ENCODE data around the gene SLC35B1. TPM values are rescaled to one million over a fixed set of nuclear protein-coding genes. Genes with fewer than 3 reads are reported as not detected.

Gene SLC35B1
- total and polyA plus RNA-seq, 2 of the 4 experiments (the other 2 are of a cell fraction) = 66.4 to 86.2 TPM

GRCh38 chr17:49734515-49735490 is 27.0 kb upstream of the SLC35B1 start:
- CTCF ChIA-PET = no interaction called here
- BruUV-seq (replicated peaks) = no TSS peak
- no peak overlapping the region for H3K4ac ChIP-seq (ENCODE audit: low read depth, low read length)
- H4K8ac ChIP-seq (ENCODE audit: low read depth in 2 of 2, low read length in 2 of 2) = no peak overlapping the region
- POLR2A ChIA-PET (ENCODE audit: unreplicated experiment) = no interaction called here
- H3K4me2 ChIP-seq (ENCODE audit: low read depth, low read length) = no peak overlapping the region
- H3K4me1 ChIP-seq (ENCODE audit: control insufficient read depth, insufficient read depth, low read length) = peaks cover 2% of the 10 kb centered on the region; the same call in 1 of the 2 replicates
- in situ Hi-C loops (cut with MboI; ENCODE audit: low sequenced_read_pairs) (no loop called here), intact Hi-C loops (cut with micrococcal nuclease) (no loop called here), dilution Hi-C loops (cut with HindIII; ENCODE audit: low sequenced_read_pairs, unreplicated experiment) (no loop called here)
- H2BK120ac ChIP-seq (ENCODE audit: low read depth, low read length) = no peak overlapping the region
- DNase-seq (no peak), ATAC-seq (ENCODE audit: low read depth) (no peak)
- H3K9ac ChIP-seq (ENCODE audit: low read depth, low read length) = no peak overlapping the region
- WGBS, 2 experiments (ENCODE audit: extremely low coverage in 2 of 2, insufficient read length in 1 of 2) = no CpG with 5 or more reads among the region's 13 CpGs
- H2AK9ac ChIP-seq (replicated peaks; ENCODE audit: low read depth, low read length, poor library complexity) = no peak overlapping the region
- no peak overlapping the region for H3K27ac ChIP-seq (ENCODE audit: insufficient read depth, low read length)
- H3K23ac ChIP-seq (ENCODE audit: low read depth, low read length) = no peak overlapping the region
- no peaks in the 10 kb centered on the region for H3K36me3 ChIP-seq (ENCODE audit: control insufficient read depth, insufficient read depth, low read length)
- no peak overlapping the region for H3K4me3 ChIP-seq (ENCODE audit: insufficient read depth, low read depth, low read length)
- no peak overlapping the region for H4K5ac ChIP-seq (ENCODE audit: low read depth, low read length)
- H3K56ac ChIP-seq (ENCODE audit: extremely low read depth, insufficient read depth, low read length) = no peak overlapping the region
- no peaks in the 10 kb centered on the region for H3K9me1 ChIP-seq (ENCODE audit: insufficient read depth, low read length)
- no peak overlapping the region for H3K14ac ChIP-seq (replicated peaks; ENCODE audit: low read depth, low read length)
- H3K9me3 ChIP-seq (ENCODE audit: control insufficient read depth, insufficient read depth, low read length) = no peaks in the 10 kb centered on the region
- H2BK5ac ChIP-seq (ENCODE audit: low read depth, low read length, poor library complexity, severe bottlenecking) = no peak overlapping the region
- no peak overlapping the region for H2AFZ ChIP-seq (replicated peaks; ENCODE audit: low read length, poor library complexity)
- no peak overlapping the region for H2AK5ac ChIP-seq (ENCODE audit: low read depth, low read length)
- no peak overlapping the region for H4K91ac ChIP-seq (ENCODE audit: insufficient read depth, low read depth, low read length)
- H4K20me1 ChIP-seq (ENCODE audit: insufficient read depth, low read length) = no peaks in the 10 kb centered on the region
- H2BK20ac ChIP-seq (ENCODE audit: low read depth, low read length) = no peak overlapping the region
- no peaks in the 10 kb centered on the region for H3K79me1 ChIP-seq (ENCODE audit: low read depth in 1 of 2, low read length in 2 of 2)
- H3K18ac ChIP-seq (ENCODE audit: low read depth, low read length) = no peak overlapping the region
- H3K27me3 ChIP-seq (ENCODE audit: control insufficient read depth, insufficient read depth, low read length) = peaks cover 10% of the 10 kb centered on the region
- no peak overlapping the region for H2BK15ac ChIP-seq (ENCODE audit: low read depth, low read length)
- TF ChIP-seq SMC3 (IDR thresholded peaks at IDR 0.05; ENCODE audit: low read depth, low read length) (no peak), MAFK (IDR thresholded peaks at IDR 0.05; ENCODE audit: low read depth, low read length) (no peak), CHD1 (IDR thresholded peaks at IDR 0.05; ENCODE audit: low read depth, low read length) (no peak), NFE2L2 (IDR thresholded peaks at IDR 0.05; ENCODE audit: low read depth, low read length) (no peak), BHLHE40 (IDR thresholded peaks at IDR 0.05; ENCODE audit: low read depth, low read length) (no peak), RFX5 (IDR thresholded peaks at IDR 0.05; ENCODE audit: low read depth, low read length) (no peak), FOS (IDR thresholded peaks at IDR 0.05; ENCODE audit: low read depth, low read length) (no peak), MAZ (IDR thresholded peaks at IDR 0.05; ENCODE audit: borderline replicate concordance, low read depth, low read length) (no peak), USF2 (IDR thresholded peaks at IDR 0.05; ENCODE audit: low read depth, low read length) (no peak), RCOR1 (IDR thresholded peaks at IDR 0.05; ENCODE audit: insufficient replicate concordance, low read length) (no peak), CEBPB (IDR thresholded peaks at IDR 0.05; ENCODE audit: low read depth, low read length) (no peak), RAD21 (IDR thresholded peaks at IDR 0.05; ENCODE audit: low read length) (no peak), ELK1 (IDR thresholded peaks at IDR 0.05; ENCODE audit: borderline replicate concordance, low read depth, low read length) (no peak), MXI1 (IDR thresholded peaks at IDR 0.05; ENCODE audit: borderline replicate concordance, low read depth, low read length) (no peak)
